Neural progenitor cell (in vitro differentiated cells): ENCODE data around the gene HS2ST1.

Experiments used
- EZH2 ChIP-seq: fragments of 200-600 bp; sonication (generic); IDR thresholded peaks from 2 replicates; pipeline ENCODE4 v1.6.1; 2017; ENCODE audit warnings: antibody characterized with exemption, mild to moderate bottlenecking, moderate library complexity
- EZH2phosphoT487 ChIP-seq: fragments of 200-600 bp; sonication (generic); IDR thresholded peaks from 2 replicates; pipeline ENCODE4 v1.6.1; 2017; ENCODE audit warnings: antibody characterized with exemption
- TF ChIP-seq, protein P1 (sequence below): fragments of 200-600 bp; sonication (generic); IDR thresholded peaks from 2 replicates; pipeline ENCODE4 v1.5.1; 2017; ENCODE audit warnings: antibody characterized with exemption, mild to moderate bottlenecking

DNA sequence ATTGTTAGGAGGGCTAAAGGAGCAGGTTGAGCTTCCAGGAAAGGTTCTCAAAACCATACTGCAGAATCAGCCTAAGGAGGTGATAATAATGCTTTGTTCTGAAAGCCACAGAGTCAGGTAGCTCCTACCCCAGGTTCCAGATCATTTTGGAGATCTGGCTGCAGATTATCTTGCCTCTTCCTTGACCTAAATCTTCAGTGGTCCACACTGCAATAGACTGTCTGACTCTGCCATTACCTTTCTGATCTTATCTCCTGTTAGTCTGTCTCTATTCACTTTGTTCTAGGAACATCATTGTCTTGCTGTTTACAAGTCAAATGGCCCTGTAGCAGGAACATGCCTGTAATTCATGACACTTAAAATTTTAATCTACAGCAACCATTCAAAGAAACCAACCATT is 73.0 kb downstream of the HS2ST1 start:
- TF ChIP-seq EZH2 (no peak), EZH2phosphoT487 (no peak)
- TF ChIP-seq, protein P1, sequence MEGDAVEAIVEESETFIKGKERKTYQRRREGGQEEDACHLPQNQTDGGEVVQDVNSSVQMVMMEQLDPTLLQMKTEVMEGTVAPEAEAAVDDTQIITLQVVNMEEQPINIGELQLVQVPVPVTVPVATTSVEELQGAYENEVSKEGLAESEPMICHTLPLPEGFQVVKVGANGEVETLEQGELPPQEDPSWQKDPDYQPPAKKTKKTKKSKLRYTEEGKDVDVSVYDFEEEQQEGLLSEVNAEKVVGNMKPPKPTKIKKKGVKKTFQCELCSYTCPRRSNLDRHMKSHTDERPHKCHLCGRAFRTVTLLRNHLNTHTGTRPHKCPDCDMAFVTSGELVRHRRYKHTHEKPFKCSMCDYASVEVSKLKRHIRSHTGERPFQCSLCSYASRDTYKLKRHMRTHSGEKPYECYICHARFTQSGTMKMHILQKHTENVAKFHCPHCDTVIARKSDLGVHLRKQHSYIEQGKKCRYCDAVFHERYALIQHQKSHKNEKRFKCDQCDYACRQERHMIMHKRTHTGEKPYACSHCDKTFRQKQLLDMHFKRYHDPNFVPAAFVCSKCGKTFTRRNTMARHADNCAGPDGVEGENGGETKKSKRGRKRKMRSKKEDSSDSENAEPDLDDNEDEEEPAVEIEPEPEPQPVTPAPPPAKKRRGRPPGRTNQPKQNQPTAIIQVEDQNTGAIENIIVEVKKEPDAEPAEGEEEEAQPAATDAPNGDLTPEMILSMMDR, result no peak
